Right lobe of liver (tissue), 4 donors: Measurements from ENCODE around the gene NRXN3.

Experiments
- CTCF ChIP-seq, 4 donors: fragments of 200-600 bp in 3 of 4; fragments of 450-650 bp in 1 of 4; IDR thresholded peaks; one replicate each; pipeline versions ENCODE4 v1.5.1 to v1.8.0; 2016 to 2022; ENCODE audit warnings: antibody characterized with exemption in 4 of 4, mild to moderate bottlenecking in 2 of 4
- POLR2A ChIP-seq: fragments of 450-650 bp; IDR thresholded peaks from one replicate; pipeline ENCODE4 v1.6.1; 2017; ENCODE audit warnings: antibody characterized with exemption, mild to moderate bottlenecking
- donor health status: DM: no; HTN: no; CAD: no.
- donor health status: DM: no; HTN: no; CAD: no.
- donor health status: DM: no; HTN: yes; CAD: no.

- TF ChIP-seq CTCF (IDR thresholded peaks at IDR 0.05) (no peak), POLR2A (no peak)
Observed at GRCh38 chr14:79436335-79436734, 1266.2 kb downstream of the NRXN3 start.
